Measurements from ENCODE around the gene CELSR1. TPM values are rescaled to one million over a fixed set of nuclear protein-coding genes. Genes with fewer than 3 reads are reported as not detected.

The CELSR1 gene
- total and polyA plus RNA-seq, 2 donors (not counting 1 experiment from before 2014, with no cell fraction given): 30.2 to 34.8 TPM

DNA sequence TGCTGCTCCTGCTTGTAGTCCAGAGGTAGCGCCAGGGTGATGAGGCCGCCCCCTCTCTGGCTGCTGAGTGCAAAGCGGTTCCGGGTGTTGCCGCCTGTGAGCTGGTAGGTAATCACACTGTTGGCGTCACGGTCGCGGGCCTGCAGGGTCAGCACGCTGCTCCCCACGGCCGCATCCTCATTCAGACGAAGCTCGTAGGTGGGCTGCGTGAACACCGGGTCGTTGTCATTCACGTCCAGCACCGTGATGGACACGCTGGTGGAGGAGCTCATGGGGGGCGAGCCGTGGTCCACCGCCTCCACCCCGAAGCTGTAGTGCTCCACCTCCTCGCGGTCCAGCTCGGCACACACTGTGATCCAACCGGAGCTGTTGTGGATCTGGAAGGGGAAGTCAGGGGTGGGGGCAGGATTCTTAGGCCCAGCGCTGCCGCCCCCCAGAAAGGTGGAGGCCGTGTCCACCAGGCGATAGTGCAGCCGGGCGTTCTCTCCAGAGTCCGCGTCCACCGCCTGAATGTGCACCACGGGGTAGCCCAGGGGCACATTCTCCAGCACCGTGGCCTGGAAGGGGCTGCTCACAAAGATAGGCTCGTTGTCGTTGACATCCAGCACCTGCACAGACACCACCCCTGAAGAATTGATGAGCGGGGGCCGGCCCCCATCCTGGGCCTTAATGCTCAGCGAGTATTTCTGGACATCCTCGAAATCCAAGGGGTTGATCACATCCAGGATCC lies 2.4 kb downstream of the CELSR1 start:
- no peaks in the 10 kb centered on the region for H3K79me2 ChIP-seq (ENCODE audit: control insufficient read depth, insufficient read depth, low read length)
- H3K27me3 Mint-ChIP-seq: peaks cover 39% of the 10 kb centered on the region
- intact Hi-C loops (cut with micrococcal nuclease): no loop called here

DNA sequence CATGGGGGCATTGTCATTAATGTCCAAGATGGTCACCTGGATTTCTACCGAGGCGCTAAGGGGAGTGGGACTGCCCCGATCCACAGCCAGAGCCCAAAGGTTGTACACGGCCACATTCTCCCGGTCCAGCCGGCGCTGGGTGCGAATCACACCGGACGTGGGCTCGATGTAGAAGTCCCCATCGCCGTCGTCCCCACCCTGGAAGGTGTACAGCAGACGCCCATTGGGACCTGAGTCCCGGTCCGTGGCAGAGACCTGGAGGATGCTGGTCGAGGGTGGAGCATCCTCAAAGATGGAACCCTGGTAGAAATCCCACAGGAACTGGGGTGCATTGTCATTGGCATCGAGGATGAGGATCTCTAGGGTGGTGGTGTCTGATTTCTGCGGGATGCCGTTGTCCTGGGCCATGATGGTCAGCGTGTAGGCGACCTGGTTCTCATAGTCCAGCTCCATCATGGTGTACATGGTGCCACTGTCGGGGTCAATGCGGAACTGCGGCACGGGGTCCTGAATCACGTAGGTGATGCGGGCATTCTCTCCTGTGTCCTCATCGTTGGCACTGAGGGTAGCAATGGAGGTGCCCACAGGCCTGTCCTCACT lies 3.1 kb downstream of the CELSR1 start:
- ChIA-PET POLR2A (no interaction called here), CTCF (no interaction called here)
- H2AFZ ChIP-seq (ENCODE audit: insufficient read depth, low read depth, low read length, poor library complexity, severe bottlenecking): no peak overlapping the region
- no peak overlapping the region for H3K27ac Mint-ChIP-seq
- peaks cover 35% of the 10 kb centered on the region for H3K27me3 Mint-ChIP-seq
- no peaks in the 10 kb centered on the region for H3K9me3 Mint-ChIP-seq (ENCODE audit: insufficient read depth)
- DNase-seq (no peak), ATAC-seq (ENCODE audit: low read depth) (no peak)
- no peak overlapping the region for H3K4me3 ChIP-seq (ENCODE audit: control extremely low read depth in 1 of 5, extremely low read depth in 1 of 5, insufficient read depth in 1 of 5, low read depth in 2 of 5, low read length in 4 of 5)
- no peaks in the 10 kb centered on the region for H4K20me1 ChIP-seq (ENCODE audit: control insufficient read depth, insufficient read depth, low read length, poor library complexity, severe bottlenecking)
- H3K9me3 ChIP-seq (ENCODE audit: control extremely low read depth in 1 of 3, control insufficient read depth in 2 of 3, insufficient read depth in 1 of 3, low read length in 2 of 3): peaks cover 0 to 14% (median 0%) of the 10 kb centered on the region in 3 donors
- no peak overlapping the region for H3K4me2 ChIP-seq (replicated peaks; ENCODE audit: low read depth, low read length, poor library complexity, severe bottlenecking)
- peaks cover 11 to 15% of the 10 kb centered on the region in 2 donors for H3K4me1 ChIP-seq (ENCODE audit: control insufficient read depth in 2 of 2, insufficient read depth in 2 of 2, low read length in 2 of 2)
- no peak for TF ChIP-seq EZH2 (IDR thresholded peaks at IDR 0.05; ENCODE audit: borderline replicate concordance, insufficient read depth, low read depth, low read length, poor library complexity, severe bottlenecking)
- TF ChIP-seq, protein P1, sequence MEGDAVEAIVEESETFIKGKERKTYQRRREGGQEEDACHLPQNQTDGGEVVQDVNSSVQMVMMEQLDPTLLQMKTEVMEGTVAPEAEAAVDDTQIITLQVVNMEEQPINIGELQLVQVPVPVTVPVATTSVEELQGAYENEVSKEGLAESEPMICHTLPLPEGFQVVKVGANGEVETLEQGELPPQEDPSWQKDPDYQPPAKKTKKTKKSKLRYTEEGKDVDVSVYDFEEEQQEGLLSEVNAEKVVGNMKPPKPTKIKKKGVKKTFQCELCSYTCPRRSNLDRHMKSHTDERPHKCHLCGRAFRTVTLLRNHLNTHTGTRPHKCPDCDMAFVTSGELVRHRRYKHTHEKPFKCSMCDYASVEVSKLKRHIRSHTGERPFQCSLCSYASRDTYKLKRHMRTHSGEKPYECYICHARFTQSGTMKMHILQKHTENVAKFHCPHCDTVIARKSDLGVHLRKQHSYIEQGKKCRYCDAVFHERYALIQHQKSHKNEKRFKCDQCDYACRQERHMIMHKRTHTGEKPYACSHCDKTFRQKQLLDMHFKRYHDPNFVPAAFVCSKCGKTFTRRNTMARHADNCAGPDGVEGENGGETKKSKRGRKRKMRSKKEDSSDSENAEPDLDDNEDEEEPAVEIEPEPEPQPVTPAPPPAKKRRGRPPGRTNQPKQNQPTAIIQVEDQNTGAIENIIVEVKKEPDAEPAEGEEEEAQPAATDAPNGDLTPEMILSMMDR (IDR thresholded peaks at IDR 0.05): no peak
- 97% methylated on average over 30 of the region's 30 CpGs for WGBS (ENCODE audit: insufficient coverage)
- H3K36me3 ChIP-seq (replicated peaks in 1 of 2; ENCODE audit: control extremely low read depth in 1 of 2, control insufficient read depth in 1 of 2, extremely low read depth in 1 of 2, insufficient read depth in 2 of 2, low read length in 1 of 2): no peaks in the 10 kb centered on the region
- H3K4me1 Mint-ChIP-seq: peaks cover 11% of the 10 kb centered on the region
- no peaks in the 10 kb centered on the region for H3K79me2 ChIP-seq (ENCODE audit: control insufficient read depth, insufficient read depth, low read length)
- H3K27ac ChIP-seq (ENCODE audit: low read length in 2 of 2): no peak overlapping the region
- no peak overlapping the region for H3K9ac ChIP-seq (ENCODE audit: low read length)
- intact Hi-C loops (cut with micrococcal nuclease): no loop called here
- H3K27me3 ChIP-seq (replicated peaks in 1 of 4; ENCODE audit: control extremely low read depth in 1 of 4, control insufficient read depth in 3 of 4, insufficient read depth in 4 of 4, low read length in 3 of 4): peaks cover 0 to 26% (median 18%) of the 10 kb centered on the region in 4 experiments
- no peak overlapping the region for H3K4me3 Mint-ChIP-seq

More for the DNA sequence above, 2.4 kb downstream of the CELSR1 start:
- ChIA-PET POLR2A (no interaction called here), CTCF (no interaction called here)
- ATAC-seq (ENCODE audit: low read depth): no peak
- Histone ChIP-seq H3K4me1 (ENCODE audit: control insufficient read depth in 2 of 2, insufficient read depth in 2 of 2, low read length in 2 of 2) (peaks cover 11 to 15% of the 10 kb centered on the region in 2 donors), H3K4me3 (ENCODE audit: control extremely low read depth in 1 of 5, extremely low read depth in 1 of 5, insufficient read depth in 1 of 5, low read depth in 2 of 5, low read length in 4 of 5) (no peak overlapping the region), H3K27ac (ENCODE audit: low read length in 2 of 2) (no peak overlapping the region), H2AFZ (ENCODE audit: insufficient read depth, low read depth, low read length, poor library complexity, severe bottlenecking) (no peak overlapping the region), H3K27me3 (replicated peaks in 1 of 4; ENCODE audit: control extremely low read depth in 1 of 4, control insufficient read depth in 3 of 4, insufficient read depth in 4 of 4, low read length in 3 of 4) (peaks cover 0 to 31% (median 19%) of the 10 kb centered on the region in 4 experiments), H3K9me3 (ENCODE audit: control extremely low read depth in 1 of 3, control insufficient read depth in 2 of 3, insufficient read depth in 1 of 3, low read length in 2 of 3) (peaks cover 0 to 14% (median 0%) of the 10 kb centered on the region in 3 donors), H3K9ac (ENCODE audit: low read length) (no peak overlapping the region), H3K36me3 (replicated peaks in 1 of 2; ENCODE audit: control extremely low read depth in 1 of 2, control insufficient read depth in 1 of 2, extremely low read depth in 1 of 2, insufficient read depth in 2 of 2, low read length in 1 of 2) (no peaks in the 10 kb centered on the region), H4K20me1 (ENCODE audit: control insufficient read depth, insufficient read depth, low read length, poor library complexity, severe bottlenecking) (no peaks in the 10 kb centered on the region), H3K4me2 (replicated peaks; ENCODE audit: low read depth, low read length, poor library complexity, severe bottlenecking) (no peak overlapping the region)
- no peak for DNase-seq
- Mint-ChIP-seq H3K4me3 (peak overlapping the region; percentile 71), H3K9me3 (ENCODE audit: insufficient read depth) (no peaks in the 10 kb centered on the region), H3K27ac (no peak overlapping the region), H3K4me1 (peaks cover 11% of the 10 kb centered on the region)
- WGBS (ENCODE audit: insufficient coverage): 95% methylated on average over 45 of the region's 45 CpGs
- TF ChIP-seq, protein P1 (IDR thresholded peaks at IDR 0.05): no peak
- no peak for TF ChIP-seq EZH2 (IDR thresholded peaks at IDR 0.05; ENCODE audit: borderline replicate concordance, insufficient read depth, low read depth, low read length, poor library complexity, severe bottlenecking)
